Activated naive CD4-positive, alpha-beta T cell treated with anti-CD3 and anti-CD28 coated beads, Interleukin-2, amount 50 U/mL, for 24 hours (primary cell): ENCODE measurements around the gene RAB17.

Experiments used
- H3K27ac Mint-ChIP-seq: one replicate; pipeline ENCODE4 v1.8.0; 2021; ENCODE audit warnings: mild to moderate bottlenecking, mixed read lengths
- H3K27me3 Mint-ChIP-seq: one replicate; pipeline ENCODE4 v1.8.0; 2021; ENCODE audit warnings: mixed read lengths
- H3K36me3 Mint-ChIP-seq: one replicate; pipeline ENCODE4 v1.8.0; 2021; ENCODE audit warnings: mixed read lengths
- H3K4me1 Mint-ChIP-seq: one replicate; pipeline ENCODE4 v1.8.0; 2021; ENCODE audit warnings: mixed read lengths
- H3K4me3 Mint-ChIP-seq: one replicate; pipeline ENCODE4 v1.8.0; 2021; ENCODE audit warnings: mild to moderate bottlenecking, mixed read lengths
- H3K9me3 Mint-ChIP-seq: one replicate; pipeline ENCODE4 v1.8.0; 2021; ENCODE audit warnings: mixed read lengths

Gene RAB17

DNA sequence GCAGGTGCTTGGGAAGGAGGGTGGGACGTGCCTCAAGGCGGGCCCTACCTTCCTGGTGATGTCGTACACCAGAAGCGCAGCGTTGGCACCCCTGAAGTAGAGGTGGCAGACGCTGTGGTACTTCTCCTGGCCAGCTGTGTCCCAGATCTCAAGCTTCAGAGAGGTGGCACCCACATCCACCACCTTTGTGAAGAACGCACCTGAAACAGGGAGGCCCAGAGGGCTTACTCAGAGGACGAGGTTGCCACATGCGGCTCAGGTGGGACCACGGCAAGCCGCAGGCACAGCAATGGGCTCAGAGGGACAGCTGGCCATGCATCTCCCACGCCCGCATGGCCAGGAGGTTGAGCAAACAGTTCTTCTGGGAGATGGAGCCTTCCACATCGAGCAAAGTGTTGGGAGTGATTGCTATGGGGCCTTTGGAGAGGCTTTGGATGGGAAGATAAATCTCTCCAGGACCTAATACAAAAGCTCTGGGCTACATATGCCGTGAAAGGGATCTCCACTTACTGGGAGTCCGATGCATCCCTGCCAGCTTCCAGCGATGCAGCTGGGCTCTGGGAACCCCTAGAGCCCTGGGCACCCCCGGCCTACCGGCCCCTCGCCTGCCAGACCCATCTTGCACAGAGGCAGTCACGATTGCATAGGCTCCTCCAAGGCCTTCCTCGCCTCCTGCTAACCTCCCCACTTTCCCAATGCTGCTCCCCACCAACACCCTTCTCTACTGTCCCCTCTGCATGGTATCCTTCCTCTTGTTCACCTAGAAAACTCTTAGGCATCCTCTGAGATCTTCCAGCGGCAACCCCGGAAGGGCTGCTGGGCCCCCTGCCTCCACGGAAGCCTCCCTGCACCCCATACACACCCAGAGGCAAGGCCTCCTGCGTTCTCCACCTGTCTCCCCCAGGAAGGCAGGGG, 12.3 kb downstream of the RAB17 start:
- H3K4me3 Mint-ChIP-seq = no peak overlapping the region
- no peaks in the 10 kb centered on the region for H3K9me3 Mint-ChIP-seq
- H3K27me3 Mint-ChIP-seq = no peaks in the 10 kb centered on the region
- H3K36me3 Mint-ChIP-seq = no peaks in the 10 kb centered on the region
- H3K27ac Mint-ChIP-seq = no peak overlapping the region
- H3K4me1 Mint-ChIP-seq = peaks cover 3% of the 10 kb centered on the region

DNA sequence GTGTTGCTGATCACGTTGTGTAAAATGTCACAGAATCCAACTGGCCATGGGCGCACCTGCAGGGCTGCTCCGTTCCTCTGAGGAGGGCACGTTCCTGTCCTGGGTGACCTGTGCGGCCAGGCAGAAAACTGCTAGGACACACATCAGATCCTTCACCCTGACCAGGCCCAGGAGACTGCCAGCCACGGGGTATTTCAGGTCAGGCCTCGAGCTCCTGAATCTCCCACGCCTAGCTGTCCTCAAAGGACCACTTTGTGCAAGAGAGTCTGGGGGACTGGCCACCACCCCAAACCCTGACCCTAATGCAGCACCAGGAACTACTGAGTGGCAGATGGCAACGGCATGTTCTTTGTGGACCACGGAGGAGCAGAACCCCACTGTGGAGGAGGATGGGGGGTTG, 13.1 kb downstream of the RAB17 start:
- Mint-ChIP-seq H3K36me3 (no peaks in the 10 kb centered on the region), H3K9me3 (no peaks in the 10 kb centered on the region), H3K27ac (no peak overlapping the region), H3K27me3 (no peaks in the 10 kb centered on the region), H3K4me3 (no peak overlapping the region), H3K4me1 (peaks cover under 1% of the 10 kb centered on the region)

DNA sequence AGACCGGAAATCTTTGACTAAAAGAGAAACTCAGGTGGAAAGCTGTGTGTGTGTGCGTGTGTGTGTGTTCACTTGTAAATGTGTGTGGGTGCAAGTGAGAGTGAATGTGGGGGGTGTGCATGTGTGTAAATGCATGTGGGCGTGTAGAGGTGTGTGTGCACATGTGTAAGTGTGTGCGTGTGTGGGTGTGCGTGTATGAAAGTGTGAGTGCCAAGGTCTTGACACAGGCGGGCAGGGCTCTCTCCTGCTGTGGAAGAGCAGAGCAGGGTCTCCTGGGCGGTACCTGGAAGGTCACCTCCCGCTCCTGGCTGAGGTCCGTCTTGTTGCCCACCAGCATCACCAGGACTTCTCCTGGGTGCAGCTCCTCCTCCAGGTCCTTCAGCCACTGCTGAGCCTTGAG, 13.6 kb downstream of the RAB17 start:
- no peaks in the 10 kb centered on the region for H3K27me3 Mint-ChIP-seq

DNA sequence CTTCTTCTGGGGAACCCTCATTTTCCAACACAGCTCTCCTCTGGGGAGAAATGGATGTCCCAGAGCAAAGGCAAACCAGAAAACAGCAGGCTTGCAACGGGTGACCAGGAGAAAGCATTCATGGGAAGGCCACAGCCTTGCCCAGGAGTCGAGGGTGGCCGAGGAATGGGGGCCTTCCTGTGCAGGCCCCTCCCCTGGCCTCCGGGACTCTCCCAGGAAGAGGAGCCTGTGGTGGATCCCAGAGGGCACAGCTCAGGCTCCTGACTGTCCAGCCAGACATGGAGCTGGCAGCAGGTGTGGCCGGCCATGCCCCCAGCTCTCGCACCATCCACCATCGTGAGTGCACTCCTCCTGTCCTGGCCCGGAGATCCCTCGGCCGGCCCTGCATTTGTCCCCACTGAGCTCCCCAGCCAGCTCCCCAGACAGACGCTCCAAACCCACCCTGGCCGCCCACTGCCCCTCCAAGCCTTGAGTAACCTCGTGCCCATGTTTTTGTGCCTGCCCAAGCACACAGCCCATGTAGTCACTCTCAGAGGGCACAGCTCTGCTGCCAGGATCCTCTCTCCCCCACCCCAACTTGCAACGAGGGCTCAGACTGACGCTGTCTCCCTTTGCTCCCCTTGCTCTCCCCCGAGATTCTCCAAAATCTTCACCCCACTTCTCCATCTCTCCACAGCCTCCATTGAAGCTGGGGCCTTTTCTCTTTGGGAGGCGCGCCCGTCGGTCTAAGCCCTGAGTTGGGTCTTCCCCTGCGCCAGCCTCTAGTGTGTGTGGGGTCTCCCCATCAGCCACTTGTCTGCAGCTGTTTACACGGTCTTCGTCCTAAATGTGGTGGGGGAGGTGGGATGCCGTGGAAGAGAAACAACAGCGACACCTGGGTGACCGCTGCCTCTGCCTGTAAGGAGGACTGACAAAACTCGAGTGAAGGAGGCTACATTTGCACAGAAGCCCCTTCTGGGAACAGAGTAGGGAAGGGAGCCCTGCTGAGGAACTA, 14.4 kb downstream of the RAB17 start:
- H3K27me3 Mint-ChIP-seq = no peaks in the 10 kb centered on the region
- no peaks in the 10 kb centered on the region for H3K36me3 Mint-ChIP-seq
- H3K4me1 Mint-ChIP-seq = peaks cover 5% of the 10 kb centered on the region
- H3K4me3 Mint-ChIP-seq = no peak overlapping the region
- no peak overlapping the region for H3K27ac Mint-ChIP-seq
- no peaks in the 10 kb centered on the region for H3K9me3 Mint-ChIP-seq

More for the DNA sequence above, 13.6 kb downstream of the RAB17 start:
- Mint-ChIP-seq H3K27ac (no peak overlapping the region), H3K36me3 (no peaks in the 10 kb centered on the region), H3K9me3 (no peaks in the 10 kb centered on the region), H3K4me3 (no peak overlapping the region), H3K4me1 (peaks cover 2% of the 10 kb centered on the region)

DNA sequence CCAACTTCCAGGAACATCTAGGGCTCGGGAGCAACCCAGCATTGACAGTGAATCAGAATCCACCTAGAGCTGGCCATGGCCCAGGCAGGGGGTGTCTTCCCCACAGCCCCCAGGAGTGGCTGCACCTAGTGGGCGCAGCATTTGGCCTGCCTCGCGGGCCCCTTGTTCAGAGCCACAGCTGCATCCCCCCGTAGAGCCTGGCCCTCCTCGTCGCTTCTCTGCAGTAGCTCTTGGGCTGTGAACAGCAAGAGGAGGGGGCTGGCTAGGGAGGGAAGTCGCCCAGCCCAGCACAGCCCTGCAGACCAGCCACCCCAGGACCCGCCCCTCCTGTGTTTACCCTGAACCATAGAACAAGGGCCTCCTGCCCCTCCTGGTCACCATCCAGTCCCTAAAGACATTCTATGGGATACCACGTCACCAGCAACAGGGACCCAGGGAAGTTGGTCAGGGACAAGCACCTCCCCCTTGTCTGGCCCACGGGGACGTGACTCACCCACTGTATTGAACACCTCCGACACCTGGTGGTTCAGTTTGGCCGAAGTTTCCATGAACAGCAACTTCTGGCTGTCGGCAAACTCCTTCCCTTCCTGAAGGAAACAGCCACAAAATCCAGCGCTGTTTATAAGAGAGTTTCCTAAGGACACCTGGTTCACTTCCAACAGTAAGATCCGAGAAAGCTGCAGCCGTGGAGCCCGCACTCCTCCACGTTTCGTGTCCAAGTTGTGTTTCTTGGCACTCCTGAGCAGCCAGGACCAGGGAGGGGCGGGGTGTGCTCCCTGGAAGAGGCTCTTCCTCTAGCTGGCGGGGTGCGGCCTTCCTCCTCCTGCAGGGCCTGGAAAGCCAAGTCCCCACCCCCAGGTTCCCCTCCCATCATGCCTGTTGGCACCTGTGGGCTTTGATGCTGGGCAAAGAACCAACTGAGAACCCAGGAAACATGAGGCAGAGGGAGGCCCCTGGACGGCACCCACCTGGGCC, 15.4 kb downstream of the RAB17 start:
- no peaks in the 10 kb centered on the region for H3K36me3 Mint-ChIP-seq
- no peak overlapping the region for H3K27ac Mint-ChIP-seq
- H3K9me3 Mint-ChIP-seq = no peaks in the 10 kb centered on the region
- peaks cover 5% of the 10 kb centered on the region for H3K4me1 Mint-ChIP-seq
- H3K27me3 Mint-ChIP-seq = no peaks in the 10 kb centered on the region
- no peak overlapping the region for H3K4me3 Mint-ChIP-seq

DNA sequence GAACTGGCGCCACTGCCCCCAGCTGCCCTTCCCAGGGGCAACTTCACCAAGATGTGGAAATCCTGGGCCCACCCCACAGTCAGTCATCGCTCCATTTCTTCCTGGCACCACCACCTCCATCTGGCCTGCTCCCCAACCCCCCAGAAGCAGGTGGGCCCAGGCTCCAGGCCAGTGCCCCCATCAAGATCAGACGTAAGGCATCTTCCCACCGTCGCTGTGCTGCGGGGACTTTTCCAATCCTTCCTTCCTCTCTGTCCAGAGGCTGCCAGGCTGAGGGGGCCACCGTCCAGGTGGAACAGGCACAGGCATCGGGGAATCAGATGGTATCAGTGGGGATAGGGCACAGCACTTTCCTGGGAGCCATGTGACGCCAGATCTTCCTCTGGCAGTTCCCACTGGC, 16.1 kb downstream of the RAB17 start:
- Mint-ChIP-seq H3K27me3 (no peaks in the 10 kb centered on the region), H3K4me3 (no peak overlapping the region), H3K27ac (no peak overlapping the region), H3K36me3 (no peaks in the 10 kb centered on the region), H3K4me1 (peaks cover 5% of the 10 kb centered on the region), H3K9me3 (no peaks in the 10 kb centered on the region)

DNA sequence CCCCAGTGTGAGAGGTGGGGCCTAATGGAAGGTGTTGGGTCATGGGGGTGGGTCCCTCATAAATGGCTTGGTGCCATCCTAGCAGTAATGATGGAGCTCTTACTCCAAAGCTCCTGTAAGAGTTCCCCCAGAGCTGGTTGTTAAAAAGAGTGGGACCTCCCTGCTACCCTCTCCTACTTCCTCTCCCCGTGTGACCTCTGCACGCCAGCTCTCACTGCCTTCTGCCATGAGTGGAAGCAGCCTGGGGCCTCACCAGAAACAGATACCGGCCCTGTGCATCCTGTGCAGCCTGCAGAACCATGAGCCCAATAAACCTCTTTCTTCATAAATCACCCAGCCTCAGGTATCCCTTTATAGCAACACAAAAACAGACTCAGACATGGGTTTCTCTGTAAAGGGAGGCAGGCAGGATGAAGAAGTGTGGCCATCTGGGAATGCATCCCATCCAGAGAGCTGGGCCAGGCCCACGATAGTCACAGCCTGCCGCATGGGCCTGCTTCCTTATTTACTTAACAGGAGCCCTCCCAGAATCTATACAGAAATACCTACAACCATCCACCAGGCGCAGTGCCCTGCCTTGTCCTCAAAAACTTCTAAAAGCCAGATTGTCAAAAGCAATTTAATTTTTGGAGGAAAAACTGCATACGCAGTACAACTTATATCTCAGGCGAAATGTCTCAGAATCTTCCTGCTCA, 16.7 kb downstream of the RAB17 start:
- peaks cover 5% of the 10 kb centered on the region for H3K4me1 Mint-ChIP-seq
- H3K27me3 Mint-ChIP-seq = no peaks in the 10 kb centered on the region
- no peaks in the 10 kb centered on the region for H3K9me3 Mint-ChIP-seq
- H3K36me3 Mint-ChIP-seq = no peaks in the 10 kb centered on the region
- peak overlapping the region; percentile 30 for H3K27ac Mint-ChIP-seq
- no peak overlapping the region for H3K4me3 Mint-ChIP-seq

DNA sequence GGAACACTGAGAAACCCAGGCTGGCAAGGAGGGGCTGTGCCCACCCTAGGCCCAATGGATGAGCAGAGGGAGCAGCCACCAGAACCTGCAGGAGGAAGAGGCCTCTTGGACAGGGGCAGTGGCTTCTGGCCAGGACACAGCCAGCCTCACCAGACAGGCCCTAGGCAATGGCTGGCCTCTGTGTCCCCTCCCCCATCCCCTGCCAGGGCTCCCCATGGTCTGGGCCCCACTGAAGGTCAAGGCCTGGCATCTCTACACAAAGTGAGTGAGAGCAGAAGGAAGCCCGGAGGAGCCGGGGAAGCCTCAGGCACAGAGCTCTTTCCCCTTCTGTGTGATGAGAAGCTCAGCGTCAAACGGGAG, 17.8 kb downstream of the RAB17 start:
- Mint-ChIP-seq H3K27ac (no peak overlapping the region), H3K36me3 (no peaks in the 10 kb centered on the region), H3K4me1 (peaks cover 5% of the 10 kb centered on the region), H3K27me3 (no peaks in the 10 kb centered on the region), H3K4me3 (no peak overlapping the region), H3K9me3 (no peaks in the 10 kb centered on the region)

DNA sequence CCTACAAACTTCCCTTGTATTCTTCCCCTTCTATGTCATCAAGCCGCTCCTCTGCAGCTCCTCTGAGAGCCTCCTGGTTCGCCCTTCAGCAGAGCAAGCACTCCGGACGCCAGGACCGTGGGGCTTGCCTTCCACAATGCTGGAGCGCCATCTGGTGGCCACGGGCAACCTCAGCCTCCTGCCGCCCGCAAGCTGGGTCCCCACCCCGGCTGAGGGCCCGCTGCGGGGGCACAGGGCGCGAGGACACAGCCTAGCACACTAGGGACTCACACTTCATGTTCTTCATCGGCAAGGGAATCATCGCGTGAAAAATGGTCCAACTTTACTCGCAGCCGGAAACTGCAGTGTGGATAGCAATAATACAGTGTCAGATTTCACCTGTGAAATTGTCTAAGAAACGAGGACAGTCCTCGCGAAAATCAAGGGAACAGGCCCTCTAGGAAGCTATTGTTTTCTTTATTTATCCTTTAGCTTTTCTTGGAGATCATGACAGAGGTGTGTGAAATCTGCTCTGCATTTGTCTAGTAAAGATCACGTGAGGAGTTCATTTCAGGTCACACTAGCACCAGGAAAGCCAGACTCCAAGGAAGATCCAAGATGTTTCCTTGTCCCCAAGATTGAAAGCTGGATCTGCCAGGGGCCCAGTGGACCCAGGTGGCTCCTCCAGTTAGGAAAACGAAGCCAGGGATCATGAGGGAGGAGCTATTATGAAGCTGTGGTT, 18.4 kb downstream of the RAB17 start:
- no peak overlapping the region for H3K27ac Mint-ChIP-seq
- no peaks in the 10 kb centered on the region for H3K36me3 Mint-ChIP-seq
- H3K4me3 Mint-ChIP-seq = no peak overlapping the region
- H3K27me3 Mint-ChIP-seq = no peaks in the 10 kb centered on the region
- H3K9me3 Mint-ChIP-seq = no peaks in the 10 kb centered on the region
- H3K4me1 Mint-ChIP-seq = peaks cover 5% of the 10 kb centered on the region

DNA sequence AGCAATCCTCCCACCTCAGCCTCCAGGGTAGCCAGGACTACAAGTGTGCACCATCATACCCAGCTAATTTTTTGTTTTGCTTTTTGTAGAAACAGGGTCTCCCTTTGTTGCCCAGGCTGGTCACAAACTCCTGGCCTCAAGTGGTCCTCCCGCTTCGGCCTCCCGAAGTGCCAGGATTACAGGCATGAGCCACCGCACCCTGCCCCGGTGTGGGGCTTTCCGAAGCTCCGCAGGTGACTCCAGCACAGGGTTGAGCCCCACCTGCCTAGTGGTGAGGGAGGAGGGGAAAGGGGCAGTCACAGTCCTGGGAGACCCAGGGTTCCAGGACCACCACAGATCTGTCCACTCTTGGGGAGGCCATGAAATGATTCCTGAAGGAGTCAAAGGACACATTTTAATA, 19.0 kb downstream of the RAB17 start:
- Mint-ChIP-seq H3K9me3 (no peaks in the 10 kb centered on the region), H3K4me3 (no peak overlapping the region), H3K27ac (no peak overlapping the region), H3K36me3 (no peaks in the 10 kb centered on the region), H3K27me3 (no peaks in the 10 kb centered on the region), H3K4me1 (peaks cover 5% of the 10 kb centered on the region)

DNA sequence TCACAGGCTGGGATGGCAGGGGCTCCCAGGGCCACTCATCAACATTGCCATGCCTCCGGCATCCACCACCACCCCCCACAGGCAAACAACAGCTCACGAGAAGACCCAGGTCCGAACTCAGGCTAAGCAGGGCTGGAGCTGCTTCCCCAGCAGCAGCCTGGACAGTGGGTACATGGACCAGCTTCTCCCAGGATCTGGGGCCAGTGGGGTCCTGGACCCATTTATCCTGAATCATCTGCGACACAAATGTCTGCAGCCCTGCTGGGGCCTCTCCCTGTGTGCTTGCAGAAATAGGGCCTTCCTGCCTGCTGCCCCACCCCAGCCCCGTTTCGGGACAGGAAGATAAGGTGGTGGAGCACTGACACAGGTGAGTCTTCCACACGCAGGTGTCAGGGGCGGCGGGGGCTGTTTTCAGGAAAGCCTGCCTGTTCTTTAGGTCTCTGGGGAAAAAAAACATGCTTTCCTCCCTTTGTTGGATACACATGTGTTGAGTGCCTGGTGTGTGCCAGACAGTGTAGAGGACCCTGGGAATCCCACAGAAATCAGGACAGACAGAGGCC, 19.7 kb downstream of the RAB17 start:
- Mint-ChIP-seq H3K4me1 (peaks cover 5% of the 10 kb centered on the region), H3K27me3 (no peaks in the 10 kb centered on the region), H3K4me3 (no peak overlapping the region), H3K27ac (no peak overlapping the region), H3K9me3 (no peaks in the 10 kb centered on the region), H3K36me3 (no peaks in the 10 kb centered on the region)

DNA sequence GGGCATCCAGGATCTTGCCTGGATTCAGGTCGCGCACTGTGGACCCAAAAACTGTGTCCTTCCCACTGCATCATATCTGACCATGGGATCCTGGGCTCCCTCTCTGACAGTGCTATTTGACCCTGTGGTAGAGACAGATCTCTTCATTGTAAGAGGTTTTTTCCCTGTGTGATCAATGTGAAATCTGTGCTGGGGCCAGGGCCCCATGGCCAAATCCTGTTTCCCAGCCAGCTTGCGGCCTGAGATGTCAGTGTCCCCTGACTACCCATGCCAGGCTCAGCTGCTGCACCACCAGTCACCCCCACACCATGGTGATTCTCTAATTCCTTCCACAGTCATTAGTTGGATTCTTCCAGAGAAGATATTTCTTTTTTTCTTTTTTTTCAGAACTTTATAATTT, 20.6 kb downstream of the RAB17 start:
- no peak overlapping the region for H3K27ac Mint-ChIP-seq

DNA sequence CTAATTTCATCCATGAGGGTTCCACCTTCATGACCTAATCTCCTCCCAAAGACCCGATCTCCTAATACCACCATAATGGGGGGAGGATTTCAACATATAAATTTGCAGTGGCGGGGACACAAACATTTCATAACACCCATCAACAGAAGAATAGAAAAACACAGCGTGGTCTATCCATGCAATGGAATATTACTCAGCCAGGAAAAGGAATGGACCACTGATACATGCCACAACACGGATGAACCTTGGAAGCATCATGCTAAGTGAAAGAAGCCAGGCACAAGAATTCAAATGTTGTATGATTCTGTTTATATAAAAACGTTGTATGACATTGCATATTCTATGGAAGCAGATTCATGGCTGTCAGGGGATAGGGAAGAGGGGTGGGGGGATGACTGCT, 21.5 kb downstream of the RAB17 start:
- Mint-ChIP-seq H3K27me3 (no peaks in the 10 kb centered on the region), H3K4me3 (no peak overlapping the region), H3K9me3 (no peaks in the 10 kb centered on the region), H3K27ac (no peak overlapping the region), H3K4me1 (peaks cover 5% of the 10 kb centered on the region), H3K36me3 (no peaks in the 10 kb centered on the region)

More for the DNA sequence above, 20.6 kb downstream of the RAB17 start:
- Mint-ChIP-seq H3K36me3 (no peaks in the 10 kb centered on the region), H3K27me3 (no peaks in the 10 kb centered on the region), H3K4me3 (no peak overlapping the region), H3K9me3 (no peaks in the 10 kb centered on the region), H3K4me1 (peaks cover 5% of the 10 kb centered on the region)

DNA sequence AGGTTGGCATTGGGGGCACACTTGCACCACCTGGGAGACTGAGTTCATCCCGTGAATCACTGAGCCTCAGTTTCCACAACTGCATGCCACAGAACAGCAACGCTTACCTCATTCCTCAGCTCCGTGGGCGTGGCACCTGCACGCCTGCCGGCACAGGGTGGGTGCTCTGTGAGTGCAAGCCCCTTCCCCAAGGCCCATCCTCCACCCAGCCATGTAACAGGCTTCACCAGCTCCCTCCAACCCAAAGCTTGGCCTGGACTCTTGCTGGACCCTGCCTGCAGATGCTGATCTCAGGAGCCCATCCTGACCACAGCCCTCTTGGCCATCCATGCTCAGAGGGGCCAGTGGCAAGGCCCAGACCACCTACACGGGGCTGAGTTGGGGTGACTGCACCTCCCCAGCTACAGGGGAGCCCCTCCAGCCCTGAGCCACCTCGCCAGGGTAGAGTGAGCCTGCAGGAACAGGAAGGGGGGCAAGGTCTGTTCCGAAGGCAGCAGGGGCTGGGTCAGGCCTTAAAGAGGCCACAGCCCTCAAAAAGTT, 22.3 kb downstream of the RAB17 start:
- no peak overlapping the region for H3K4me3 Mint-ChIP-seq
- no peaks in the 10 kb centered on the region for H3K36me3 Mint-ChIP-seq
- H3K4me1 Mint-ChIP-seq = peaks cover 5% of the 10 kb centered on the region
- no peaks in the 10 kb centered on the region for H3K9me3 Mint-ChIP-seq
- H3K27ac Mint-ChIP-seq = no peak overlapping the region
- no peaks in the 10 kb centered on the region for H3K27me3 Mint-ChIP-seq
